Cardiac muscle cell (in vitro differentiated cells and primary cell): ENCODE data around the gene BTG2. TPM values are rescaled to one million over a fixed set of nuclear protein-coding genes. Genes with fewer than 3 reads are reported as not detected.

Experiments used
- DNase-seq, 2 donors: peaks; one replicate each; pipeline versions ENCODE4 v3.0.0 to v3.0.0-alpha.2; 2010 to 2017; ENCODE audit warnings: low read depth in 1 of 2, low spot score in 1 of 2
- H3K27ac ChIP-seq: fragments of 200-600 bp; sonication (generic); 2 replicates; pipeline ENCODE4 v1.5.1; 2016
- H3K27me3 ChIP-seq: fragments of 200-600 bp; sonication (generic); 2 replicates; pipeline ENCODE4 v1.6.0; 2016; ENCODE audit warnings: control low read depth
- H3K36me3 ChIP-seq: fragments of 200-600 bp; sonication (generic); 2 replicates; pipeline ENCODE4 v1.5.1; 2016; ENCODE audit warnings: control low read depth
- H3K4me1 ChIP-seq: fragments of 200-600 bp; sonication (generic); 2 replicates; pipeline ENCODE4 v1.8.1; 2017; ENCODE audit warnings: low read depth, mild to moderate bottlenecking, mixed run types
- H3K4me3 ChIP-seq: fragments of 200-600 bp; sonication (generic); 2 replicates; pipeline ENCODE4 v1.5.1; 2016; ENCODE audit warnings: mild to moderate bottlenecking
- H3K9me3 ChIP-seq: fragments of 200-600 bp; sonication (generic); 2 replicates; pipeline ENCODE4 v1.5.1; 2017; ENCODE audit warnings: low read depth, mild to moderate bottlenecking, control low read depth
- CTCF ChIP-seq: IDR thresholded peaks from 2 replicates; pipeline ENCODE4 v1.5.1; 2012; ENCODE audit warnings: low read depth, mild to moderate bottlenecking, low read length
- polyA plus RNA-seq: library from polyadenylated mRNA; unstranded; fragments of >200 nt; fragmentation: Nextera tagmentation; extraction: Ambion mirVana; gene quantifications from 2 replicates; pipeline ENCODE4 v1.2.1, GENCODE V29; 2016
- total RNA-seq: library from RNA; depleted of rRNA; stranded (reverse); fragments of >200 nt; gene quantifications from 2 replicates; pipeline ENCODE4 v1.2.3, GENCODE V29; 2016

BTG2 gene
- total and polyA plus RNA-seq, 2 experiments from 2014 or later: 45.6 to 66.0 TPM

GRCh38 chr1:203325418-203326091 is 20.2 kb downstream of the BTG2 start:
- DNase-seq: no peak
- Histone ChIP-seq H3K36me3 (no peaks in the 10 kb centered on the region), H3K27ac (no peak overlapping the region), H3K27me3 (no peaks in the 10 kb centered on the region), H3K4me3 (no peak overlapping the region), H3K4me1 (peaks cover 24% of the 10 kb centered on the region), H3K9me3 (no peaks in the 10 kb centered on the region)
- no peak for TF ChIP-seq CTCF

- H3K9me3 ChIP-seq: no peaks in the 10 kb centered on the region
- peak; percentile 92 to 95 for DNase-seq
- H3K4me1 ChIP-seq: peaks cover 24% of the 10 kb centered on the region
- H3K27me3 ChIP-seq: no peaks in the 10 kb centered on the region
- no peak for TF ChIP-seq CTCF
- peak overlapping the region; percentile 22 for H3K4me3 ChIP-seq
- H3K36me3 ChIP-seq: no peaks in the 10 kb centered on the region
- H3K27ac ChIP-seq: peak overlapping the region; percentile 76
These were observed 21.7 kb downstream of the BTG2 start for GRCh38 chr1:203326830-203327683.

- Histone ChIP-seq H3K36me3 (no peaks in the 10 kb centered on the region), H3K9me3 (no peaks in the 10 kb centered on the region), H3K4me3 (peak overlapping the region; percentile 12), H3K27ac (peak overlapping the region; percentile 76), H3K4me1 (peaks cover 24% of the 10 kb centered on the region), H3K27me3 (no peaks in the 10 kb centered on the region)
- DNase-seq: peak; percentile 50 to 69
- peak; percentile 54 for TF ChIP-seq CTCF
These were observed 22.6 kb downstream of the BTG2 start for GRCh38 chr1:203327684-203328457.

- no peak overlapping the region for H3K4me3 ChIP-seq
- H3K9me3 ChIP-seq: no peaks in the 10 kb centered on the region
- no peaks in the 10 kb centered on the region for H3K36me3 ChIP-seq
- DNase-seq: peak in 1 of 2 donors; percentile 54
- no peak overlapping the region for H3K27ac ChIP-seq
- peaks cover 21% of the 10 kb centered on the region for H3K4me1 ChIP-seq
- H3K27me3 ChIP-seq: no peaks in the 10 kb centered on the region
- TF ChIP-seq CTCF: no peak
These were observed 23.4 kb downstream of the BTG2 start for GRCh38 chr1:203328714-203329122.

GRCh38 chr1:203331224-203331623 is 25.9 kb downstream of the BTG2 start:
- Histone ChIP-seq H3K27ac (no peak overlapping the region), H3K36me3 (no peaks in the 10 kb centered on the region), H3K27me3 (no peaks in the 10 kb centered on the region), H3K4me3 (no peak overlapping the region), H3K4me1 (peaks cover 13% of the 10 kb centered on the region), H3K9me3 (no peaks in the 10 kb centered on the region)
- DNase-seq: no peak
- TF ChIP-seq CTCF: no peak
